ENCODE results near the gene ATP10A. TPM values are rescaled to one million over a fixed set of nuclear protein-coding genes. Genes with fewer than 3 reads are reported as not detected.

The ATP10A gene
- total RNA-seq, 1 donor from 2014 or later: 71.9 TPM

DNA sequence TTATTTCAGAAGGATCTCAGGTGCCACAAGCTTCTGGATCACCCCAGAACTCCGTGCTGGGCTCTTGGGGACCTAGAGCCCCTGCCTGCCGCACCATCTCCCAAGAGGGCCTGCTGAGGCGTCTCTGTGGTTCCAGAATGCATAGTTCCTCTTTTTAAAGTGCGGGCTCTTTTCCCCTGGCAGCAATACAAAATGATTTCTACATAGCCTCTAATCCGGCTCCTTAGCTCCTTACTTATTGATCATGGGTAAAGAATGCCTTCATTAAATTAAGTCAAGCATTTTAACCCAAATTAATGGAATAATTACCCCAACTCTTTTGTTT, 121.9 kb downstream of the ATP10A start:
- H3K4me1 Mint-ChIP-seq (ENCODE audit: unreplicated experiment): peaks cover 62% of the 10 kb centered on the region

DNA sequence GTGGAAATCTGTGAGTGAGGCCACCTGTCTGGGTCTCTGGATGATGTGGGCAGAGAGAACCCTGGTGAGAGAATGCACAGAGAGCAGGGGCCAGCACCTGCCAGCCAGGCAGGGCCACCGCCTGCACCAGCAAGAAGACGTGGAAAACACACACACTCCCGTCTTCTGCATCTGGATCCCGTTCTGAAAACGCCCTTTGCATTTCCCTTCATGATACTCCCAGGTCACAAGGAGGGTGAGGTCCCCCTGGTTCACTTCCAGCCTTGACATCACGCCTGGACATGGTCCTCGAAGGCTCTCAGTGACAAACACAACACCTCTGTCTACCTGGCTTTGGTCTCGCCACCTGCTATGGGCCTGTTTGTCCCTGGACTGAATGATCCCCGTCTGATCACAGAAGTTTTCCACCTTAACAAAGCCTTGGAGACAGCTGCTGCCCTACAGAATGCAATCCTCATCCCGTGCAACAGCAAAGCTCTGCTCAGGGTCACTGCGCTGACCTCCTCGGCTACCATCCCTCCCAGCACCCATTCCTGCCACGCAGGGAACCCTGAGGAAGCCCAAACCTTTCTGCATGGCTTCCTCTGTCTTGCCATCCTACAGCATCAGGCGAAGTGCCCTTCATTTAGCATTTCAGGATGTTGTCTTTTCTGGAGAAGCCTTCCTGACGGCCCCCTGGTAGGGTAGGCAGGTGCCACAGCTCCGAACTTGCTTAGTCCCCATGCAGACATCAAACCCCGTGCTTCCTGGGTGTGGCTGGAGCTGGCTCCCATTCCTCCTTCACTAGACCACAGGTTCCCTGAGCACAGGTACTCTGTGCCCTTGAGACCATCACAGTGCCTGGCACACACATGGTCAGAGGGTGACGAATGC, 122.5 kb downstream of the ATP10A start:
- Mint-ChIP-seq H3K4me3 (ENCODE audit: unreplicated experiment) (no peak overlapping the region), H3K27me3 (ENCODE audit: unreplicated experiment) (no peaks in the 10 kb centered on the region), H3K9me3 (ENCODE audit: unreplicated experiment) (no peaks in the 10 kb centered on the region), H3K36me3 (ENCODE audit: unreplicated experiment) (peaks cover 3% of the 10 kb centered on the region), H3K4me1 (ENCODE audit: unreplicated experiment) (peaks cover 68% of the 10 kb centered on the region), H3K27ac (ENCODE audit: unreplicated experiment) (peak overlapping the region; percentile 21)
- peak; percentile 65 for DNase-seq (ENCODE audit: extremely low spot score, unreplicated experiment)
- TF ChIP-seq, protein P1, sequence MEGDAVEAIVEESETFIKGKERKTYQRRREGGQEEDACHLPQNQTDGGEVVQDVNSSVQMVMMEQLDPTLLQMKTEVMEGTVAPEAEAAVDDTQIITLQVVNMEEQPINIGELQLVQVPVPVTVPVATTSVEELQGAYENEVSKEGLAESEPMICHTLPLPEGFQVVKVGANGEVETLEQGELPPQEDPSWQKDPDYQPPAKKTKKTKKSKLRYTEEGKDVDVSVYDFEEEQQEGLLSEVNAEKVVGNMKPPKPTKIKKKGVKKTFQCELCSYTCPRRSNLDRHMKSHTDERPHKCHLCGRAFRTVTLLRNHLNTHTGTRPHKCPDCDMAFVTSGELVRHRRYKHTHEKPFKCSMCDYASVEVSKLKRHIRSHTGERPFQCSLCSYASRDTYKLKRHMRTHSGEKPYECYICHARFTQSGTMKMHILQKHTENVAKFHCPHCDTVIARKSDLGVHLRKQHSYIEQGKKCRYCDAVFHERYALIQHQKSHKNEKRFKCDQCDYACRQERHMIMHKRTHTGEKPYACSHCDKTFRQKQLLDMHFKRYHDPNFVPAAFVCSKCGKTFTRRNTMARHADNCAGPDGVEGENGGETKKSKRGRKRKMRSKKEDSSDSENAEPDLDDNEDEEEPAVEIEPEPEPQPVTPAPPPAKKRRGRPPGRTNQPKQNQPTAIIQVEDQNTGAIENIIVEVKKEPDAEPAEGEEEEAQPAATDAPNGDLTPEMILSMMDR (IDR thresholded peaks at IDR 0.05): no peak

More for the DNA sequence above, 121.9 kb downstream of the ATP10A start:
- H3K36me3 Mint-ChIP-seq (ENCODE audit: unreplicated experiment): peaks cover 4% of the 10 kb centered on the region
- H3K9me3 Mint-ChIP-seq (ENCODE audit: unreplicated experiment): no peaks in the 10 kb centered on the region
- TF ChIP-seq, protein P1 (IDR thresholded peaks at IDR 0.05): no peak
- no peak for DNase-seq (ENCODE audit: extremely low spot score, unreplicated experiment)
- H3K27me3 Mint-ChIP-seq (ENCODE audit: unreplicated experiment): no peaks in the 10 kb centered on the region
- no peak overlapping the region for H3K27ac Mint-ChIP-seq (ENCODE audit: unreplicated experiment)
- no peak overlapping the region for H3K4me3 Mint-ChIP-seq (ENCODE audit: unreplicated experiment)

DNA sequence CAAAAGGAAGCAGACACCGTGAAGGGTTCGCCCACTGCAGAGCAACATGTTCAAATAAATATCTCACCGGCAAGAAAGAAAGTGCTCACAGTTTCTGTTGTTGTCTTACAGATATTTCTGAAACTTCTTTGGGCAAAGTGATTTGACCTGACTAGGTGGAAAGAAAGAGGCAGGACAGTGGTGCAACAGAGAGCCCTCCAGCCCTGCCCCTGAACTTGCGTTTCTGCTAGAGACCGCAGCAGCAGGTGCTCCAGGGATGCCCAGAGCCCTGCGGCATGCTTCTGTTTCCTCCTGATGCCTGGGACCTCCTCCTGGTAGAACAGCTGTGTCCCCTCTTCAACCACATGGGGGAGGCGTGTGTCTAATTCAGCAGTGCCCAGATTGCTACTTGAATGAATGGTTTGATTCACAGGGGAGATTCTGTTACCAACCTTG, 123.4 kb downstream of the ATP10A start:
- Mint-ChIP-seq H3K4me1 (ENCODE audit: unreplicated experiment) (peaks cover 72% of the 10 kb centered on the region), H3K27ac (ENCODE audit: unreplicated experiment) (peak overlapping the region; percentile 32)

DNA sequence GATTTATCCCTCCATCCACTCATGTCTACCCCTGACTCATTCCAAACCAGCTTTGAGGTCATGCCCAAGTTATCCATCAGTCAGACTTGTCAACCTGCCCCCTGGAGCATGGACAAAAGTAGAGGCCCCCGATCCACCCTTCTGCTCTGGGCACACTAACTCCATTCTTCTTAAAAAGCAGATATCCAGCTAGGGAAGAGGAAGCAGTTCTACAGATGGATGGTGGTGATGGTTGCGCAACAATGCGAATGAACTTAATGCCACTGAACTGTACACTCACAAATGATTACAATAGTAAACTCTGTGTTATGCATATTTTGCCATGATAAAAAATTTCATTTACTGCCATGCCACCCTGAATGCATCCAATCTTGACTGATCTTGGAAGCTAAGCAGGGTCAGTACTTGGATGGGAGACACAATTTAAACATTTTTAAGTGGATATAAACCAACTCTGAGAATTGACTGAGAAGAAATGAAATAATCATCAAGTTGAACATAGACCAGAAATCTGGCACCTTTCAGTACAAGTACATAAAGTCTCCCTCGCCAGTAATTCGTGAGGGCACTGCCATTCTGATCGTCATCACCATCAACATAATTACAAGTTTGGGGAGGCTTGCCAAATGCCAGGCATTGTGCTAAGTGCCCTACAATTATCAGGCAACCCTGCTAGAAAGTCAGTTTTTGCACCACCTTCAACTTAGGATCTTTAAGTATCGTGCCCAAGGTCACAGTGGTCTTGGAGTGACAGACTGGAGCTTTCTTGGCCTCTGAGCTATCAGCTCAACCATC, 124.8 kb downstream of the ATP10A start:
- DNase-seq (ENCODE audit: extremely low spot score, unreplicated experiment): peak; percentile 23
- H3K27ac Mint-ChIP-seq (ENCODE audit: unreplicated experiment): peak overlapping the region; percentile 95
- H3K9me3 Mint-ChIP-seq (ENCODE audit: unreplicated experiment): no peaks in the 10 kb centered on the region
- peaks cover 80% of the 10 kb centered on the region for H3K4me1 Mint-ChIP-seq (ENCODE audit: unreplicated experiment)
- H3K4me3 Mint-ChIP-seq (ENCODE audit: unreplicated experiment): no peak overlapping the region
- no peaks in the 10 kb centered on the region for H3K27me3 Mint-ChIP-seq (ENCODE audit: unreplicated experiment)
- TF ChIP-seq, protein P1 (IDR thresholded peaks at IDR 0.05): no peak
- peaks cover 12% of the 10 kb centered on the region for H3K36me3 Mint-ChIP-seq (ENCODE audit: unreplicated experiment)

More for the DNA sequence above, 123.4 kb downstream of the ATP10A start:
- H3K27me3 Mint-ChIP-seq (ENCODE audit: unreplicated experiment): no peaks in the 10 kb centered on the region
- peak; percentile 83 for DNase-seq (ENCODE audit: extremely low spot score, unreplicated experiment)
- no peaks in the 10 kb centered on the region for H3K9me3 Mint-ChIP-seq (ENCODE audit: unreplicated experiment)
- TF ChIP-seq, protein P1 (IDR thresholded peaks at IDR 0.05): peak; percentile 66
- H3K36me3 Mint-ChIP-seq (ENCODE audit: unreplicated experiment): peaks cover 8% of the 10 kb centered on the region
- H3K4me3 Mint-ChIP-seq (ENCODE audit: unreplicated experiment): no peak overlapping the region

DNA sequence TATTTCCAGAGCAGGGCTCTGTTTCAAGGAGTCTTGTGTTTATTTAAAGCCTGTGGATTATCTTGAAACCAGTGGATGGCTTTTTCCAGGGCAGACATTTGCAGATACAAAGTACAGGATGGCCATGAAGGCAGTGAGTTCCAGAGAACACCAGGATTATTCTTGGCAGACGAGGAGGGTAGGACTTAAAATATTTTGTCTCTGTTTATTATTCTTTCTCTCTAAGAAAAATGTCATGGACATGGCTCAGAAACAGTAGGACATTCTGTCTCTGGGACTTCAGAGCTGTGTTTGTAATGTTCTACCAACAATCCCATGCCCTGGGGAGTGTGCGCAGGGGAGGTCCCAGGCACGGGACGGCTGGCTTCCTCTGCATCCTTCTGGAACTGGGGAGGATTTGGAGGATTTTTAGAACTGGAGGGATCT, 125.9 kb downstream of the ATP10A start:
- Mint-ChIP-seq H3K27me3 (ENCODE audit: unreplicated experiment) (no peaks in the 10 kb centered on the region), H3K9me3 (ENCODE audit: unreplicated experiment) (no peaks in the 10 kb centered on the region), H3K4me1 (ENCODE audit: unreplicated experiment) (peaks cover 81% of the 10 kb centered on the region), H3K27ac (ENCODE audit: unreplicated experiment) (peak overlapping the region; percentile 95), H3K36me3 (ENCODE audit: unreplicated experiment) (peaks cover 18% of the 10 kb centered on the region), H3K4me3 (ENCODE audit: unreplicated experiment) (peak overlapping the region; percentile 24)
- TF ChIP-seq, protein P1 (IDR thresholded peaks at IDR 0.05): no peak
- DNase-seq (ENCODE audit: extremely low spot score, unreplicated experiment): peak; percentile 80

Measured in osteocyte (in vitro differentiated cells).